H1 (cell line): ENCODE results near the gene CRYBG3. TPM values are rescaled to one million over a fixed set of nuclear protein-coding genes. Genes with fewer than 3 reads are reported as not detected.

Source experiments
- CTCF ChIA-PET: fragments of 300-600 bp; sonication (Branson Sonifier 250); formaldehyde crosslinking; loops from one replicate; lab custom pipeline; 2021; ENCODE audit not compliant: partially characterized antibody; lab: Charles Lee
- POLR2A ChIA-PET: fragments of 300-600 bp; sonication (Branson Sonifier 250); formaldehyde crosslinking; loops from one replicate; lab custom pipeline; 2021; ENCODE audit warnings: inconsistent platforms; ENCODE audit not compliant: partially characterized antibody; lab: Charles Lee
- DNase-seq, 2 experiments: peaks; one replicate each; pipeline versions ENCODE4 v3.0.0 to v3.0.0-alpha.2; 2010 to 2022; ENCODE audit warnings: low spot score in 2 of 2, low read depth in 1 of 2, mixed read lengths in 1 of 2
- FAIRE-seq: peaks from 2 replicates; lab custom pipeline; 2011; peaks lifted over from hg19 to GRCh38; lab: Jason Lieb, UNC
- H2AFZ ChIP-seq: 2 replicates; pipeline ENCODE4 v1.8.1; 2012; ENCODE audit warnings: low read length, inconsistent platforms
- H2AK5ac ChIP-seq: 2 replicates; pipeline ENCODE4 v1.6.1; 2013; ENCODE audit warnings: low read depth, low read length
- H2BK120ac ChIP-seq: replicated peaks from 2 replicates; pipeline ENCODE3; 2013; ENCODE audit warnings: low read depth, low read length, inconsistent platforms
- H2BK12ac ChIP-seq: 2 replicates; pipeline ENCODE4 v1.6.1; 2013; ENCODE audit warnings: low read depth, low read length
- H2BK15ac ChIP-seq: 2 replicates; pipeline ENCODE4 v1.6.1; 2013; ENCODE audit warnings: low read length
- H2BK20ac ChIP-seq: 2 replicates; pipeline ENCODE4 v1.6.1; 2013; ENCODE audit warnings: low read length
- H2BK5ac ChIP-seq: 2 replicates; pipeline ENCODE4 v1.6.1; 2013; ENCODE audit warnings: low read depth, low read length
- H3K14ac ChIP-seq: 2 replicates; pipeline ENCODE4 v1.6.1; 2013; ENCODE audit warnings: inconsistent platforms; ENCODE audit not compliant: insufficient read length
- H3K18ac ChIP-seq: 2 replicates; pipeline ENCODE4 v1.6.1; 2013; ENCODE audit warnings: low read length; ENCODE audit errors: extremely low read depth
- H3K23ac ChIP-seq: 2 replicates; pipeline ENCODE4 v1.6.1; 2013; ENCODE audit warnings: inconsistent platforms; ENCODE audit not compliant: insufficient read length
- H3K23me2 ChIP-seq: 2 replicates; pipeline ENCODE4 v1.6.1; 2013; ENCODE audit warnings: low read depth, low read length
- H3K27ac ChIP-seq: 2 replicates; pipeline ENCODE4 v1.6.1; 2011; ENCODE audit warnings: low read depth, low read length, inconsistent platforms
- H3K27me3 ChIP-seq, 4 experiments: replicated peaks in 1 of 4; 1 replicate in 1 of 4; 2 replicates in 3 of 4; pipeline versions ENCODE4 v1.6.1 to v1.8.1; 2011 to 2013; ENCODE audit warnings: low read length in 3 of 4, mild to moderate bottlenecking in 3 of 4, inconsistent platforms in 2 of 4, mixed read lengths in 2 of 4, moderate library complexity in 1 of 4; ENCODE audit not compliant: control insufficient read depth in 3 of 4, insufficient read depth in 3 of 4; ENCODE audit errors: extremely low read depth in 1 of 4
- H3K36me3 ChIP-seq, 4 experiments: 2 replicates each; pipeline versions ENCODE4 v1.6.1 to v1.8.1; 2011 to 2013; ENCODE audit warnings: mild to moderate bottlenecking in 4 of 4, low read length in 3 of 4, moderate library complexity in 2 of 4, control low read depth in 1 of 4, inconsistent platforms in 1 of 4; ENCODE audit not compliant: insufficient read depth in 4 of 4, control insufficient read depth in 2 of 4
- H3K4ac ChIP-seq: replicated peaks from 2 replicates; pipeline ENCODE3; 2013; ENCODE audit warnings: low read length, low read depth, mixed read lengths, inconsistent platforms; ENCODE audit not compliant: insufficient read length
- H3K4me1 ChIP-seq, 4 experiments: replicated peaks in 1 of 4; 1 replicate in 1 of 4; 2 replicates in 3 of 4; pipeline versions ENCODE4 v1.6.1 to v1.8.1; 2011 to 2013; ENCODE audit warnings: low read length in 3 of 4, inconsistent platforms in 2 of 4, mixed read lengths in 1 of 4; ENCODE audit not compliant: insufficient read depth in 4 of 4, control insufficient read depth in 3 of 4
- H3K4me2 ChIP-seq, 2 experiments: 2 replicates each; pipeline versions ENCODE4 v1.6.1 to v1.8.1; 2011 to 2013; ENCODE audit warnings: low read depth in 2 of 2, low read length in 2 of 2, control low read depth in 1 of 2, inconsistent platforms in 1 of 2, mild to moderate bottlenecking in 1 of 2; ENCODE audit not compliant: insufficient read depth in 1 of 2
- H3K4me3 ChIP-seq, 4 experiments: fragments of 200-600, 300-600 bp in 1 of 4; sonication (generic), shearing (Covaris generic), sonication (Bioruptor Twin) in 1 of 4; 2 replicates each; pipeline versions ENCODE4 v1.5.1 to v1.8.1; 2011 to 2016; ENCODE audit warnings: low read length in 4 of 4, low read depth in 3 of 4, control low read depth in 2 of 4, inconsistent platforms in 2 of 4, mild to moderate bottlenecking in 2 of 4, mixed read lengths in 1 of 4, moderate library complexity in 1 of 4; ENCODE audit not compliant: insufficient read depth in 2 of 4; ENCODE audit errors: extremely low read depth in 1 of 4
- H3K56ac ChIP-seq: replicated peaks from 2 replicates; pipeline ENCODE3; 2013; ENCODE audit warnings: low read depth, mild to moderate bottlenecking, mixed read lengths, low read length, inconsistent platforms; ENCODE audit not compliant: insufficient read length
- H3K79me1 ChIP-seq: 2 replicates; pipeline ENCODE4 v1.6.1; 2013; ENCODE audit warnings: low read depth, low read length, control low read depth
- H3K79me2 ChIP-seq, 2 experiments: 2 replicates each; pipeline versions ENCODE4 v1.6.1 to v1.8.1; 2012 to 2013; ENCODE audit warnings: low read length in 2 of 2, mild to moderate bottlenecking in 2 of 2, inconsistent platforms in 1 of 2; ENCODE audit not compliant: insufficient read depth in 2 of 2, control insufficient read depth in 1 of 2
- H3K9ac ChIP-seq, 4 experiments: replicated peaks in 1 of 4; 1 replicate in 1 of 4; 2 replicates in 3 of 4; pipeline versions ENCODE4 v1.6.1 to v1.8.1; 2011 to 2013; ENCODE audit warnings: low read depth in 3 of 4, low read length in 3 of 4, control low read depth in 2 of 4, mild to moderate bottlenecking in 2 of 4, moderate library complexity in 2 of 4, inconsistent platforms in 1 of 4; ENCODE audit errors: extremely low read depth in 1 of 4
- H3K9me3 ChIP-seq, 2 experiments: 2 replicates each; pipeline versions ENCODE4 v1.6.1 to v1.8.1; 2012 to 2013; ENCODE audit warnings: mild to moderate bottlenecking in 2 of 2, moderate library complexity in 2 of 2, control low read depth in 1 of 2, inconsistent platforms in 1 of 2, low read depth in 1 of 2, low read length in 1 of 2, mixed read lengths in 1 of 2; ENCODE audit not compliant: insufficient read depth in 2 of 2
- H4K20me1 ChIP-seq, 2 experiments: replicated peaks in 1 of 2; 2 replicates each; pipeline versions ENCODE3 to v1.8.1; 2011 to 2013; ENCODE audit warnings: inconsistent platforms in 2 of 2, low read length in 2 of 2, mild to moderate bottlenecking in 1 of 2; ENCODE audit not compliant: insufficient read depth in 2 of 2, control insufficient read depth in 1 of 2
- H4K5ac ChIP-seq: 2 replicates; pipeline ENCODE4 v1.6.1; 2013; ENCODE audit warnings: low read length, low read depth, mixed read lengths, inconsistent platforms; ENCODE audit not compliant: insufficient read length
- H4K8ac ChIP-seq: 2 replicates; pipeline ENCODE4 v1.8.0; 2013; ENCODE audit warnings: mild to moderate bottlenecking, moderate library complexity, low read length, inconsistent platforms; ENCODE audit not compliant: insufficient read depth; ENCODE audit errors: extremely low read depth
- H4K91ac ChIP-seq: replicated peaks from 2 replicates; pipeline ENCODE3; 2013; ENCODE audit warnings: low read length, mixed read lengths, inconsistent platforms; ENCODE audit not compliant: insufficient read length
- BACH1 ChIP-seq: IDR thresholded peaks from 2 replicates; pipeline ENCODE4 v1.6.1; 2012; ENCODE audit warnings: low read length, improper control_type of control experiment
- CBX8 ChIP-seq: fragments of 300-800, 300-1000 bp; sonication (generic); IDR thresholded peaks from 2 replicates; pipeline ENCODE4 v1.7.1; 2016; ENCODE audit warnings: low read depth, low read length, borderline replicate concordance
- EZH2 ChIP-seq: fragments of 200-600 bp; sonication (generic); IDR thresholded peaks from 2 replicates; pipeline ENCODE4 v1.7.1; 2012; ENCODE audit warnings: low read depth, mild to moderate bottlenecking, moderate library complexity, low read length, inconsistent platforms; ENCODE audit not compliant: severe bottlenecking
- FOSL1 ChIP-seq: IDR thresholded peaks from 2 replicates; pipeline ENCODE4 v1.6.1; 2011; ENCODE audit warnings: mild to moderate bottlenecking, low read depth, low read length, moderate library complexity; ENCODE audit not compliant: insufficient read depth
- GTF2F1 ChIP-seq: IDR thresholded peaks from 2 replicates; pipeline ENCODE4 v1.6.1; 2012; ENCODE audit warnings: low read depth, low read length, improper control_type of control experiment, borderline replicate concordance
- JUND ChIP-seq: IDR thresholded peaks from 2 replicates; pipeline ENCODE4 v1.6.1; 2011; ENCODE audit warnings: mild to moderate bottlenecking, improper control_type of control experiment, low read length
- MAFK ChIP-seq: IDR thresholded peaks from 2 replicates; pipeline ENCODE4 v1.6.1; 2012; ENCODE audit warnings: low read depth, mild to moderate bottlenecking, improper control_type of control experiment, low read length
- PHF8 ChIP-seq: fragments of 200-600 bp; sonication (generic); conservative IDR thresholded peaks from 2 replicates; pipeline ENCODE4 v1.7.1; 2012; ENCODE audit warnings: low read depth, mild to moderate bottlenecking, inconsistent platforms, low read length, moderate library complexity
- POU5F1 ChIP-seq: IDR thresholded peaks from 2 replicates; pipeline ENCODE4 v1.6.1; 2011; ENCODE audit warnings: low read depth, mild to moderate bottlenecking, low read length, moderate library complexity
- RFX5 ChIP-seq: IDR thresholded peaks from 2 replicates; pipeline ENCODE4 v1.6.1; 2011; ENCODE audit warnings: low read depth, low read length, improper control_type of control experiment, borderline replicate concordance
- RNF2 ChIP-seq: fragments of 200-900, 300-1000 bp; sonication (generic); IDR thresholded peaks from 2 replicates; pipeline ENCODE4 v1.7.1; 2016; ENCODE audit warnings: borderline replicate concordance, low read depth, mild to moderate bottlenecking, antibody characterized with exemption, low read length; ENCODE audit not compliant: poor library complexity, severe bottlenecking; ENCODE audit errors: missing control alignments
- SIX5 ChIP-seq: IDR thresholded peaks from 2 replicates; pipeline ENCODE4 v1.6.1; 2011; ENCODE audit warnings: mild to moderate bottlenecking, low read depth, low read length
- TAF7 ChIP-seq: optimal IDR thresholded peaks from 2 replicates; pipeline ENCODE3; 2011; ENCODE audit warnings: low read depth, mild to moderate bottlenecking, inconsistent platforms, low read length, moderate library complexity, borderline replicate concordance
- TCF12 ChIP-seq: IDR thresholded peaks from 2 replicates; pipeline ENCODE4 v1.6.1; 2011; ENCODE audit warnings: low read depth, mild to moderate bottlenecking, low read length
- TEAD4 ChIP-seq: IDR thresholded peaks from 2 replicates; pipeline ENCODE4 v1.6.1; 2012; ENCODE audit warnings: low read depth, low read length, inconsistent platforms, mixed read lengths
- WGBS, 2 experiments: shearing (Covaris generic) in 1 of 2; methylation state at CpG; one replicate each; pipeline versions ENCODE4 v1.1.6 to v1.1.7; 2013 to 2015; ENCODE audit warnings: low lambda C conversion rate in 2 of 2, mixed read lengths in 2 of 2, inconsistent platforms in 1 of 2, low coverage in 1 of 2, missing lambda C conversion rate in 1 of 2; ENCODE audit not compliant: insufficient replicate concordance in 2 of 2, insufficient coverage in 1 of 2, insufficient read length in 1 of 2; ENCODE audit errors: extremely low coverage in 1 of 2, missing lambda C conversion rate in 1 of 2; 5-methylcytosine and 5-hydroxymethylcytosine counted together
- polyA plus RNA-seq, 7 experiments: library from polyadenylated mRNA; depleted of rRNA in 3 of 7; stranded (reverse) in 5 of 7; unstranded in 2 of 7; fragments of >200 nt in 5 of 7; fragments of 200-250 nt in 2 of 7; gene quantifications; 1 replicate in 5 of 7; 2 replicates in 1 of 7; 4 replicates in 1 of 7; pipeline versions ENCODE4 v1.2.1 to v1.2.3, GENCODE V29; 2011 to 2013; ENCODE audit warnings: missing spikeins in 2 of 7, mixed read lengths in 2 of 7
- total RNA-seq: library from RNA; stranded (reverse); fragmentation: NEBNext Ultra II Directional; extraction: Animal tissue kit (Norgen Biotek cat#: 25700); gene quantifications from 2 replicates; pipeline ENCODE4 v1.2.1, GENCODE V29; 2021

Gene CRYBG3
- total and polyA plus RNA-seq, 2 of the 8 experiments (the other 6 are each of a cell fraction or from before 2014, with no cell fraction given): 2.1 to 8.0 TPM

DNA sequence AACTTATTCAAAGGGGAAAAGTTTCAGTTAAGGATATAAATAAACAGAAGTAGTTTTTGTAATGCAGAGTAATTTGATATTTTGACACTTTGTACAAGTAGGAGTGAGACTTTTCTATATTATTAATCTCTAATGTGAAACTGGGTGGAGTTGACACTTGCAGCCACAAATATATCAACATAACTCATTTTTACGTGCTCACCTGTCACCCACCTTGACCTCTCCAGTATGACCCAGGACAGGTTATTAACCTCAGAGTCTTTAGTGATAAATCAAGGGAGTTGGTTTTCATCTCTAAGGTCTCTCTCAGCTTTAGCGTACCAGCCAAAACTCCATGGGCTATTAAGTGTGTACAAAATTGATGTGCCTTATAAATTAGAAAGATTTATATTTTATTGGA, 7.4 kb downstream of the CRYBG3 start:
- DNase-seq (no peak), FAIRE-seq (no peak)
- Histone ChIP-seq H2BK5ac (no peak overlapping the region), H4K5ac (no peak overlapping the region), H3K4me1 (no peaks in the 10 kb centered on the region), H3K4ac (no peak overlapping the region), H2AK5ac (no peak overlapping the region), H3K79me1 (no peaks in the 10 kb centered on the region), H3K23ac (no peak overlapping the region), H2BK20ac (no peak overlapping the region), H3K4me3 (no peak overlapping the region), H3K79me2 (0 out of 4 replicates have a peak, but pooled peaks cover 0 to 11% of the 10 kb centered on the region in 2 experiments), H3K56ac (no peak overlapping the region), H2BK120ac (no peak overlapping the region), H4K20me1 (peaks cover 0 to 1% of the 10 kb centered on the region in 2 experiments), H4K91ac (no peak overlapping the region), H3K9me3 (no peaks in the 10 kb centered on the region), H2BK15ac (no peak overlapping the region), H3K18ac (no peak overlapping the region), H3K23me2 (no peaks in the 10 kb centered on the region), H3K27ac (no peak overlapping the region), H2BK12ac (no peak overlapping the region), H3K14ac (no peak overlapping the region), H3K9ac (no peak overlapping the region), H3K4me2 (no peak overlapping the region), H2AFZ (no peak overlapping the region), H3K27me3 (no peaks in the 10 kb centered on the region)
- POLR2A ChIA-PET: interaction anchor here (1.0 kb wide), 1 partner anchor 9 kb away, joined by 3 read pairs; no protein-coding TSS in a partner anchor
- 73% methylated on average over 2 of the region's 2 CpGs; no CpG with 5 or more reads in 1 of the 2 experiments for WGBS, 2 experiments
- TF ChIP-seq BACH1 (no peak), JUND (no peak), RFX5 (no peak), POU5F1 (no peak), PHF8 (no peak), TAF7 (no peak), MAFK (no peak), FOSL1 (no peak), SIX5 (no peak), EZH2 (no peak), CBX8 (no peak), TCF12 (no peak), TEAD4 (no peak), GTF2F1 (no peak), RNF2 (no peak)
- TF ChIP-seq, all 59 proteins: peak for 0
- CTCF ChIA-PET: interaction anchor here (1.1 kb wide), 2 partner anchors 12 to 15 kb away, joined by 3 read pairs; no protein-coding TSS in a partner anchor
- Histone ChIP-seq H4K8ac (no peak overlapping the region), H3K36me3 (no peaks in the 10 kb centered on the region)
